Activated CD8-positive, alpha-beta memory T cell treated with anti-CD3 and anti-CD28 coated beads, Interleukin-2, amount 50 U/mL, for 1 hour (primary cell): ENCODE data around the gene ALS2.
"Not testable (repeated sequence)": the region's sequence is repeated elsewhere in the genome, so short reads cannot be mapped to it uniquely, and the experiment has no call there.

ENCODE experiments used
- DNase-seq: peaks from one replicate; pipeline ENCODE4 v3.0.0-alpha.2; 2020; ENCODE audit errors: extremely low read depth

The ALS2 gene

DNA sequence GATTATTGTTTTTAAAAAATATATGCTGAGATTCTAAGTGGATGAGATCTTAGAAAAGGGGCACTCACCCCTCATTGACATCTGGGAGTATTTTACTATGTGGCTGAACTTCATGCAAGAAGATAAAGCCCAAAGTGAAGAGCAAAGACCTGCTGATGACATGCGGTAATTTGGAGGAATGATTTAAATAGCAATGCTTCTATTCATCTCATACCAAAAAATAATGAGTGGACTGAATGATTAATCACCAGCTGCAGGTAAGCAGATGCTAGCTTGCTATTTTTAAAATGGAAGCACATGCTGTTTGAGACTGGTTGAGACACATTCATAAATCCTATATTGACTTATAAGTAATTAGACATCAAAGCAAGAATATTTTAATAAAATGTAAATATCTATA is 12.9 kb upstream of the ALS2 start:
- no peak for DNase-seq

DNA sequence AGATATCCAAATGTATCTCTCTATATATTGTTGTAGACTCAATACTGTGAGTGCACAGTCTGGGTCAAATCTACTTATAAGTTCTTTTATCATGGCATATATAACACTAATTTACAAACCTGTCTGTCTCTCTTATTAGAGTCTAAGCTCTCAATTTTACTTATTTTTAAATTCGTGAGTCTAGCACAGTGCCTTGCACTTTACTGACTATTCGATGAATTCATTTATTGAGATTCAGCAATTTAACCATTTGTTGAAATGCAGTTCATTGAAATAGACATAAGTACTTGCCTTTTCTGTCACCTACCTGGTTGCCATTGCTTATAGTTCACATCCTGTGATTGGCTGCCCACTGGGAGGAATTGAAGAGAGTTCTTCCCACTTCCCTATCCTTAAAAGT is 10.3 kb upstream of the ALS2 start:
- DNase-seq, result no peak

DNA sequence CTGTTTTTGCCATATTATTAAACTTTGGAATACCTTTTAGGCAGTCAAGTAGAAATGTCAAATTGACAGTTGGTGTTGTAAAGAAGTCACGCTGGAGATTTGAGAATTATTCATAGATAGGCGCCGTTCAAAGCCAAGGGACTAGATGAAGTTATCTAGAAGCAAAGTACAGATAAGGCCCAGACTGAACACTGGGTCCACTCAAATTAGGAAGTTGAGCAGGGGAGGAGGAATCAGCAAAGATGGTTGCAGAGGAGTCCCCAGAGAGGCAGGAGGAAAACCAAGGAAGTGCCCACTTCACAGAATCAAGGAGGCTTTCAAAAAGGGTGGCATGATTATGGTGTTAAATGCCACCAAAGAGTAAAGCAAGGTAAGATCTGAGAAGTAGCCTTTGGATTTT is 9.6 kb upstream of the ALS2 start:
- DNase-seq, result no peak

DNA sequence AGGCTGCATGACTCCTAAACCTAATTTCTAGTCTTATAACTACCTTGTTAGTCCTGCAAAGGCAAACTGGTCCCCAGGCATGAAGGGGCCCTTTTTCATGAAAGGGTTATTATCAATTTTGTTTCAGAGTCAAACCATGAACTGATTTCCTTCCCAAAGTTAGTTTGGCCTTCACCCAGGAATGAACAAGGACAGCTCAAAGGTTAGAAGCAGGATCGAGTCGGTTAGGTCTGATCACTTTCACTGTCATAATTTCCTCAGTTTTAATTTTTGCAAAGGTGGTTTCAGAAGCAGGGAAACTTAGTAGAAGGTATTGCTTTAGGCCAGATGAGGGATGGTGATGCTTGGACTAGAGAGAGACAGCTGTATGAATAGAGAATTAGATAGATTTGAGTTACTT is 8.7 kb upstream of the ALS2 start:
- DNase-seq, result no peak

DNA sequence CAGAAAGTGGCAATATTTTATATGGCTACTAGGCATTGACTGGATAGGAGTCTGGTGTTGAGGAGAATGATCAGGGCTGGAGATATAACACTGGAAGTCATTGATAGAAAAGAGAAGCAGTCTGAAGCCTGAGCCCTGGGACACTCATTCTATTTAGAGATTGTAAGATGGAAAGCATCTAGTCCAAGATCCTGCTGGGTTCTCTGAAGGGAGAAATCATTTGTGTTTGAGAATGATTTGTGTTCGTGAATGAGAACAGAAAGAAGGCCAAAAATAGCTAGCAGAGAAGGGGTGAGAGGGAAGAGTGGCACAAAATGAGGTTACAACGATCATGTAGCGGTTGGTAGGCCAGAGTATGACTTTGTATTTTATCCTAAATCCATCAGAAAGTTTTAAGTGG is 7.6 kb upstream of the ALS2 start:
- DNase-seq, result no peak

DNA sequence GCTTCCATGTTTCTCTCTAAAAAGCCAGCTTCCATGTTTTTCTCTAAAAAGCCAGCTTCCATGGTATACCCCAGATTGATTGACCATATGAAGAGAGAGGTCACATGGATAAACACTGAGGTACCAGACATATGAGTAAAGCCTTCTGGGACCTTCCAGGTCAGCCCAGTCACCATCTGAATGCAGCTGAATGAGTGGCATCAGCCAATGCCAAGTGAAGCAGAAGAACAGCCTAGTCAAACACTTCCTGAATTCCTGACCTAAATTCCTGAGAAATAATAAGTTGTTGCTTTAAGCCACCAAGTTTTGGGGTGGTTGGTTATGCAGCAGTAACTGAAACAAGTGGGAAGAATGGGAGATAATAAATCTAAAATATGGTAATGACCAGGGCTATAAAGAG is 5.7 kb upstream of the ALS2 start:
- no peak for DNase-seq

GRCh38 chr2:201785135-201785534 is 4.4 kb upstream of the ALS2 start:
- DNase-seq, result no peak

GRCh38 chr2:201784563-201784962 is 3.8 kb upstream of the ALS2 start:
- DNase-seq, result no peak

GRCh38 chr2:201781557-201782051 is 871 bp upstream of the ALS2 start:
- DNase-seq, result no peak

DNA sequence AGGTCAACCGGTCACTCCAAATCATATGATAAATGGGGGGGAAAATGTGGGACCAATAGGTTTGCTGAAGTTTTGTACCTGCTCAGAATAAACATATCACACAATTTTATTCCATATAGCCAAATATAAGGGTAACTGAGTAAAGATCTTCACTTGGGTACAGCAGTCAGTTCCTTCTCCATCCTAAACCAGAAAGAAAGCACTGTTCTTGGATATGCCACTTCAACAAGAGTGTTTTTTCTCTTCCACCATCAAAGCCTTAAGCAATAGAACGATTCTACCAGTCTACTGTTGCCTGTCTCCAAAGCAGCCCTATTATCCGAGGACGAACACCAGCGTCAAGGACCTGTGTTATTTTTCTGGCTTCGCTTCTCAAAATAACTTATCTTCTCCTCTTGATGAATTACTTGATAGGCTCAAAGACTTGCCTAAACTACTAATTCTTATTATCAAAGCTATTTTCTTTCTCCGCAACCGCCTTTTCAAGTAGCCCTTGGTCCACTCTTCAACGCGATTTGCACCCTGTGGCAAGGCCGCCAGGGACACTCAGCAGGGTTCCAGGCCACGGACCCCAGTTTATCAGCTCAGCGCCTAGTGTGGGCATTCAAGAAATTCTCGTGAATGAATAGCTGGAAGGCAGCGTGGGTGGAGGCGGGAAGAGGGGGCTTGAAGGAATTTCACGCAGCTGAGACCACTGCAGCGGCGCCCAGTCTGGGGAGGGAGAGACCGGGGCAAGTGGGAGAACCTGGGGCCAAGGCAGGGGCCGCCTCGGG is 646 bp downstream of the ALS2 start:
- no peak for DNase-seq

GRCh38 chr2:201777869-201778268 is 2.9 kb downstream of the ALS2 start:
- no peak for DNase-seq

DNA sequence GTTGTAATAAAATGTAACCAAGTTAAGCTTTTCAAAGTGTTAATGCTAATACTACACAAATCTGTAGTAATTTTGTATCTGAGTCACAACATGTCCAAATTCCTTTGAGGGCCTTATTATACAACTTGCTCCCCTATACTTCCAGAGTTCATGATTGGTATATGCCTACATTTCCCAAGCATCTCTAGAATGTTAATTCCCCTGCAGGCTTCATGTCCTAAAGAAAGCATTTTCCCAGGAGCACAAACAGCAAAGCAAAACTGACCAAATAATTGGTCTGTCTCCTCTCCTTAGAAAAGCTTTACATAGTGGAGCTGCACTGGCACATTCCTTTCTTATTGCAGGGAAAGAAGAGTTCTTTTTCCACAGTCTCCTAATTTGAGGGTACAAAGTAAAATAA is 3.7 kb downstream of the ALS2 start:
- no peak for DNase-seq

GRCh38 chr2:201775326-201775725 is 5.4 kb downstream of the ALS2 start:
- no peak for DNase-seq

DNA sequence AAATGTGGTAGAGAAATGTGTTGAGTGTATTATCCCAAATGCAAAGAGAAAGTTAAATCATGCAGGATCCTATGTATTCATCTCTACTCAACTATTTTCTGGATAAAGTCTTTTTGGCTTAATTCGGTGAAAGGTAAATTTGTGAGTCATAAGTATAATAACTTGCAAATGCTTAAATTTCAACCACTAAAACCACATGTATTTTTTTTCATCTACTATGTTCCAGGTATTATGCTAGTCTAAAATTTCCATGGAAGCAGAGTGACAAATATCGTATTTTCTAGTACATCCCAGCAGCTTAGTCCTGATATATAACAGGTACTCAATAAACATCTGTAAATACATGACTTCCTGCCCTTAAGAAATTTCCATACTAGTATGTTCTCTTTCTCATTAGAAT is 6.2 kb downstream of the ALS2 start:
- DNase-seq, result no peak

DNA sequence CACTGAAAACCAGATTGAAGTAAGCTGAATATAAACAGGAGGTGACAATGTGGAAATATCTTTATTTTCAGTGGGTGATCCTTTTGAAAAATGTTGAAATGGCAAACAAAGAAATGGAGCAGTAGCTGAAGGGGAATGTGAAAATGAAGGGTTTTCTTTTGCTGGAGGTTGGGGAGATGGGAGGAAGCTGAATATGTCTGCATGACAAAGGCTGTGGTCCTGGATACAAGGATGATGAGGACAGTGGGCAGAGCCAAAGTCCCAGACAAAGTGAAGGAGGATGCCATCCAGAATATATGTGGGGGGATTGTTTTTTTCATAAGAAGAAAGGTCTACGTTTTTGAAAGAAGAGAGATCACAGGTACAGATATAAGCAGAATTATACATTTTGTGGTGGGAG is 6.7 kb downstream of the ALS2 start:
- DNase-seq, result no peak

DNA sequence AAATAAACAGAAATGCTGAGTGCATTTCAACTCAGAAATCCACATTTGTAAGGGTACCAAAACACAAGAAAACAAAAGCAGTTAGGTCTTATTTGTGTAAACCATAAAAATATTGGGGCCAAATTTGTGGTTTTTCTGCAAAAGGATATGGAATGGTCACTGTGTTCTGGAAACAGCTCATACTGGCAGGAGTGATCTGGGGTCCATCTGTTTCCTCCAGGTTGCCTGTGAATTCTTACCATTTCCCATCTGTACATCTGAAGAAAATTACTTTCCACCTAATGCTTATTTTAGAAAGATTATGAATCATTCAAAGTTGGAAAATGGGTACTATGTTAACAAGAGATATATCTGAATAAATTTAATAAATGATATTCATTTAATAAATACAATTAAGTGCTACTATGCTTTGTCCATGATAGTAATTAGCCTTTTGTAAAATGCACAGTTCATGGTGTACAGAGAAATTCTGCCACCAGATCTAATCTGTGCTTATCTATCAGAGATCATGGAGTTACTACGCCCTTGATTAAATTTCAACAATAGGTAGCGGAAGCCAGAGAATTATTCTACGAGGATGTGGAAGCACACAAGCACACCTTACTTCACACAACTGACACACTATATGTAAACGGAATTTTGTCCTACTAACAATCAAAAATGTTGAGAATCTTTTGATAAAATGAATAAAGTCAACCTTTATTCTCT is 10.9 kb downstream of the ALS2 start:
- no peak for DNase-seq

DNA sequence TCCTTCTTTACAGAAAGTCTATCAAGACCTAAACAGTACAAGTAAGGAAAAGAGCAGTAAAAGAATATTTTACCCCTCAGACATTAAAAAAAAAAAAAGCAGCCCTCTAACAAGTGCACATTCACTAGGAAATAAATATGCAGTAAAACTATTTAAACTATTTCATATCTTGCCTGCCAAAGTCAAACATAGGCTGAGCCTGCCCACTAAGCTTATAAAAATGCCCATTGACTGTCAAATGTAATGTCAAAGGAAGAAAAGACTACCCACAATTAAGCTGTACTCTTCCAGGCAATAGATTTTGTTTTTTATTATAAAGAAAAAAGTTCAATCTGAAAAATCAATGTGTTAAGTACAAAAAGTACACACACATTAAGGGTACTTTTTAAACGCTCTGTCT is 11.8 kb downstream of the ALS2 start:
- DNase-seq, result no peak

GRCh38 chr2:201765799-201766198 is 14.9 kb downstream of the ALS2 start:
- no peak for DNase-seq

DNA sequence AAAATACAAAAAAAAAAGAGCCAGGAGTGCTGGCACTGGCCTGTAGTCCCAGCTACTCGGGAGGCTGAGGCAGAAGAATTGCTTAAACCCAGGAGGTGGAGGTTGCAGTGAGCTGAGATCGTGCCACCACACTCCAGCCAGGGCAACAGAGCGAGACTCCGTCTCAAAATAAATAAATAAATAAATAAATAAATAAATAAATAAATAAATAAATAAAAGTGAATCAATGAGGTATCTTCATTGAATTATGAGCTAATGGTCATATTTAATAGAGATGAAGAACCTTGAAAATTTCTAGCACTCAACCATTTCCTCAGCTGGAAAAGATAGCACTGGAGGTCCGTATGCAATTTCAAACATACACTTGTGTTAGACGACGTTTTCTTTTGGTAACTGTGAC is 16.3 kb downstream of the ALS2 start:
- not testable (repeated sequence) for DNase-seq

DNA sequence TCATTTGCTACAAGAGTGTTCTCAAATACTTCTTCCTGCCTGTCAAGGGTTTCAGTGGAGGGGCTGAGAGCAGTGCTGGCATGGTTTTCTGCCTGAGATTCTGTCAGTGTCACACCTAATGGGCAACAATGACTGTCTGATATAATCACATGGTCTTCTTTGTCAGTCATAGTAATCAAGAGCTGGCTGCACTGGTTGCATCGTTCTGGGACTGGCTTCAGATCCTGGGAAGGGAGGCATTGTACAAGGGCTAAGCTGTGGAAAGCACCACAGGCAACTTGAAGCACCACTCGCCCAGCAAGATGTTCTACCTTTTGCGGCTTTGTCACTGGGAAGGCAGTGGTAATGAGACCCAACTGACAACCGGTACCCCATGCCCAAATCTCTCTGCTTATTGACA is 19.6 kb downstream of the ALS2 start:
- DNase-seq, result no peak

DNA sequence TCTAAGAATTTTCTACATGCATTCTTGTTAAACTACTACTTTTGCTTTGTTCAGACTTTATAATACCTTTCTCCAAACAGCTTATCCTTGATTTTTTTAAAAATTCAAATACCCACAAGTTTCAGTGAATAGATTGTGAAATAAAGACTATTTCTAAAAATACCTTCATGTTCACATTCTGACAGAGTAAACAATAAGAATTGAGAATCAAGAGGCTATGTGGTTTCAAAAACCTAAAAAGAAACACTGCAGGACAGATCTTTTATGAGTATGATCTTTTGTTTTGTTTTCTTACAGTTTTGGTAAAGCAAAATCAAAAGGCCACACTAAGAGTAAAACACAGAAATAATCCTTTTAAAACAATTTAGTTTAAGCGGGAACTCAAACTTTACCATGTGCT is 21.2 kb downstream of the ALS2 start:
- no peak for DNase-seq

- no peak for DNase-seq
Measured at GRCh38 chr2:201758873-201759272, 21.9 kb downstream of the ALS2 start.

- DNase-seq, result no peak
Measured at GRCh38 chr2:201758234-201758633, 22.5 kb downstream of the ALS2 start.
